Fibroblast of skin of scalp (primary cell): Measurements from ENCODE around the gene USP20.

ENCODE experiments used
- DNase-seq: peaks from one replicate; pipeline ENCODE4 v3.0.0-alpha.2; 2013

The USP20 gene

GRCh38 chr9:129823935-129824601, 11.2 kb upstream of the USP20 start, which contains the start of gene TOR1A:
Gene TOR1A, minus strand, starts transcription at chr9:129824136. Its CDS starts 51 bp downstream, at chr9:129824085.
- peak; percentile 94 for DNase-seq

DNA sequence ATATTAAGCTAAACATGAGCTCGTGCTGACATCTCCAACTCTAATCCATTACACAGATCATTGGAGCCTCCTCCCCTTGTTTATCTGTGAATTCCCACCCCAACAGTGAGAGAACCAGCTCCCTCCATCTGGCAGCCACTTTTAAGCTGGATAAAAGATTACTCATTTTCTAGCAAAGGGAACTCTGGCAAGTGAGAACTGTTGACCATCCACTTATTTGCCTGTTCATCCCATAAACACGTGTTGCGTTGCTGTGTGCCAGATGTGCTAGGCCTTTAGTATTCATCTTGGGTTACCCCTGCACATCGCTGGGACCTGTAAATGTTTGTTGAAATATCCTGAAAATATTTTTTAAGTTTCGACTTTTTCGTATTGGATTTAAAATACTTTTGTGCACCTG, 8.9 kb upstream of the USP20 start:
- no peak for DNase-seq

GRCh38 chr9:129826759-129827158, 8.5 kb upstream of the USP20 start:
- no peak for DNase-seq

GRCh38 chr9:129828051-129828450, 7.2 kb upstream of the USP20 start:
- DNase-seq, result no peak

DNA sequence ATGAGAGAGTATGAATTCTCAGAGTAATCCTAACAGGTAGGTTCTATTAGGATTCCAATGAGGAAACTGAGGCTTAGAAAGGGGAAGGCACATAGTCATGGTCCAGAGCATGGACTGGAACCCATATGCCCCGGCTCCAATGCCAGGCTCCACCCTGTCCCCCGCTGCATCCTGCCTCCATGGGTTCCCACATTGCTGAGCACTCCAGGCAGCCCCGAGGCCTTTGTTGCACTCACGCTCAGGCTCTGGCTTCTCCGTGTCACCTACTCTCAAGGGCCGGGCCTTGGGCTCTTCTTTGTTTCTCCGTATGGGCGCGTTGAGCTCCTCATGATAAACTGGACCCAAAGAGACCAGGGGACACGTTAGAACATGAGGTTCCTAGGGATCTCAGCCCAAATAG, 6.3 kb upstream of the USP20 start:
- DNase-seq, result no peak

GRCh38 chr9:129832982-129833381, 2.3 kb upstream of the USP20 start:
- no peak for DNase-seq

- no peak for DNase-seq
Measured at GRCh38 chr9:129834489-129835127, 650 bp upstream of the USP20 start.

GRCh38 chr9:129835860-129836223, 584 bp downstream of the USP20 start:
- no peak for DNase-seq

DNA sequence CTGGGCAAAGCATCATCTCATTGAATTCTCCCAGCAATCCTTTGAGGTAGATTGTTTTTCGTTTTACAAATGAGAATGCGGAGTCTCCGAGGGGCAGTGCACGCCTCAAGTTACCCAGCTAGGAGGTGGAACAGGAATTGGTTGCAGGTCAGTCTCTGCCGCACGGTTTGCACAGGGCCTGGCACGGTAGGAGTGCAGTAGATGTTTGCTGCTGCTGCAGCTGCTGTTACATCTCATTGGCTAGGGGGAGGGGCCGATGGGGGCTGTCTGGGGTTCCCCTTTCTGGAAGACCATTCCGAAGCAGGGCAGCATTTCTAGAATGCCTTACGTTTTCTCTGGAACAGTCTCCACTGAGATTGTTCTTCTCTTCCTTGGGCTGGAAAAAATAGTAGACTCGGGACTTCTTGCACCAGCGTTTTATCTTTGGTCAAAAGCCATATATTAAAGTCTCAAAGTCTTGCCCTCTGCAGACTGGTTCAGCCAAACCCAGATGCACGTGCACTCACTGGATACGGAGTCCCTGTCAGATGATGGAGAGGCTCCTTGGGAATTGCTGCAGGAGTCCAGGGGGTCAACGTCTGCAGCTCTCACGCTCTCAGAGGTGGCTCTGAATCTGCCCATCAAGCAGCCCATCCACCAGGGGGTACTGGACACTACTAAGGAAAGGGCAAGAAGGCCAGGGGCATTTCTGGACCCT, 1.2 kb downstream of the USP20 start:
- DNase-seq, result no peak

GRCh38 chr9:129838707-129839259, 3.5 kb downstream of the USP20 start:
- peak; percentile 59 for DNase-seq

GRCh38 chr9:129839324-129840023, 4.2 kb downstream of the USP20 start:
- no peak for DNase-seq

- DNase-seq, result no peak
Measured at GRCh38 chr9:129840034-129840433, 4.8 kb downstream of the USP20 start.

- DNase-seq, result no peak
Measured at GRCh38 chr9:129841071-129841470, 5.8 kb downstream of the USP20 start.

DNA sequence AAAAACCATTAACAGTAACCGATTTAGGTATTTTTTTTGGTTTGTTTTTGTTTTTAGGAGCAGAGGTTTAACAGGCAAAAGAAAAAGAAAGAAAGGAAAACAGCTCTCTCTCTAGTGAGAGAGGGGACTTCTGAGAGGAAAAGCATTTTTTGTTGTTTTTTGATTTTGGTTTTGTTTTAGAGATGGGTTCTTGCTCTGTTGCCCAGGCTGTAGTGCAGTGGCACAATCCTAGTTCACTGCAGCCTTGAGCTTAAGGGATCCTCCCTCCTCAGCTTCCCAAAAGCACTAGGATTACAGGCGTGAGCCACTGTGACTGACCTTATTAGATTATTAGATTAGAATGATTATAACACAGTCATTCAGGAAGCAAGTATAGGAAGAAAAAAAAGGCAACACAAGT, 10.1 kb downstream of the USP20 start:
- DNase-seq, result no peak

DNA sequence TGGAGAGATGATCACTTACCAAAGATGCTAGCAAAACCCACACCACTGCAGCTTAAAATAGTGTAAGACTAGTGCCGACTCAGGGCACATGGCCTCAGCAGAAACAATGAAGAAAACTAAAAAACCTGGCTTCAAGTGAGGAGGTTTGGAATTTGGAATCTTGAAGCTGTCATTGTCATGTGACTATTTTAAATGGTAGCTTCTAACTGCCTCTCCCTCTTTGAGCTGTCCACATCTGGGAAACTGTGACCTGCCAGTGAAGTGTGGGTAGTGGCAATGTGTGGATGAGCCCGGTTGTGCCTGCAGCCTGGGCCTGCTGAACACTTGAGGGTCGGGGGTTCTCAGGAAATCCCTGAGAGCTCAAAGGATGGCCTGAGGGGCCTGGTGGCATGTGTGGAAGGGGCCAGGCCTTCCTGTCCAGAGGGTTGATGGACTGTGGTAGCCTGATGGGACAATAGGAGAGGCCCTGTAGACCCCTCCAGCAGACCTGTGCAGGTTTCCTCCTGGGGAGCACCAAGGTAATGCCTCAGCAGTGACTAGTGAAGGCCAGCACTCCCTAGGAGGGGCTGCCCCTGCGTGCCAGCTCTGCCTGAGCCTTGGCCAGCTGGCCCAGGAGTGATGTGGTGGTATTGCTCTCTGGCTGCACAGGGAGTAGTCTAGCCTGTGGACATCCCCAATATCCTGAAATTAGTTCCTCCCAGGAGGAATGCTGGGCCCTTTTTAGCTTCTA, 13.6 kb downstream of the USP20 start:
- DNase-seq, result no peak

DNA sequence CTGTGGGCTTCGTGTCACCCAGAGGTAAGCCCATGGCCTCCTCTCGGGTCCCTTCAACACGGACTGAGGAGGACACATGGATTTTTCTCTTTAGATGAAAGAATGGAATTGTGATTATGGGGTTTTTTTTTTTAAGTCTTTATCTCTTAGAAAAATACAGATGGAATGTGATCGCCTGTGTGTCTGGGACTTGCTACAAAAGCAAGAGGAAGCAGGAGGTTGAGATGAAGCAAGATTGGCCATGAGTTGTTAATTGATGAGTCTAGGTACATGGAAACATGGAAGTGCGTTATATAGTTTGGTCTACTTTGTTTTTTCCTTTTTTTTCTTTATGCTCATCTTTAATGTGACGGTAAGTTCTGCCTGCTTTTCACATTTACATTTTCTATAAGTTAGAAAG, 14.6 kb downstream of the USP20 start:
- DNase-seq, result no peak

DNA sequence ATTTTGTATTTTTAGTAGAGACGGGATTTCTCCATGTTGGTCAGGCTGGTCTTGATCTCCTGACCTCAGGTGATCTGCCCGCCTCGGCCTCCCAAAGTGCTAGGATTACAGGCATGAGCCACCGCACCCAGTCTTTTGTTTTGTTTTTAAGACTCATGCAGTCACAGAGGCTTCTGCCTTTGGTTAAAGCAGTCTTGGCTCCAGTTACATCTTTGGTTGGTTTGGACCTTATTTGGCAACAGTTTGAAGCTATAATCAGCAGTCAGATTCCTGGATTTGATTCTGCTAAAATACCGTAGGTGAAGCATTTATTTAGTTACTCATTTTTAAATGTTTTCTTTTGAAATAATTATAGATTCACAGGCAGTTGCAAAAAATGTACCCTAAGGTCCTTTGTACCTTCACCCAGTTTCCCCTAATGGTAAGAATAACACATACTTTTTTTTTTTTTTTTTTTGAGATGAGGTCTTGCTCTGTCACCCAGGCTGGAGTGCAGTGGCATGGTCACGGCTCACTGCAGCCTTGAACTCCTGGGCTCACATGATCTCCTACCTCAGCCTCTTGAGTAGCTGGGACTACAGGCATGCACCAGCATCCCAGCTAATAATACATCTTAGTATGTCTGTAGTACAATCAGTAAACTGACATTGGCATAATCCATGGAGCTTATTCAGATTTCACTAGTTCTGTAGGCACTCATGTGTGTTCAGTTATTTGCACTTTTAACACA, 15.7 kb downstream of the USP20 start:
- DNase-seq, result peak; percentile 37

- DNase-seq, result no peak
Measured at GRCh38 chr9:129851821-129852220, 16.6 kb downstream of the USP20 start.

DNA sequence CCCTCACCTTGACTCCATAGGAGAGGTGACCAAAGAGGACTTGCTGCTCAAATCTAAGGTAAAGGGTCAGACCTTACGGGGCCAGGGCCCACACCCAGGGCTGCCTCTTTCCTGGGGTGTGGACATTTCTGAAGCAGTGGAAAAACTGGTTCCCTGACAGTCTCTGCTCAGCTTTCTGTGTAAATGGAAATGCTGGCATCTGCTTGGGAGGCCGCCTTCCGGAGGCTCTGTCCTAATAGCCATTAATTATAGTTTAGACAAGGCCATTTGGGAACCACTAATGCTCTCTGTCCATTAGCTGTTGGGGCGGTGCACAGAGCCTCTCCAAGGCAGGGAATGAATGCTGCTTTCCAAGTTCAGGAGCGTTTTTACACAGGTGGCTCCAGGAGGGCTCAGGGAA, 17.3 kb downstream of the USP20 start:
- DNase-seq, result no peak

- no peak for DNase-seq
Measured at GRCh38 chr9:129853614-129854013, 18.4 kb downstream of the USP20 start.

- DNase-seq, result no peak
Measured at GRCh38 chr9:129854588-129855110, 19.4 kb downstream of the USP20 start.
